ENCODE results near the gene NCDN.

NCDN gene

GRCh38 chr1:35598895-35599294 lies 41.3 kb downstream of the NCDN start:
- no peak overlapping the region for H3K27ac ChIP-seq
- TF ChIP-seq ZFX (IDR thresholded peaks at IDR 0.05) (no peak), CTCF (conservative IDR thresholded peaks at IDR 0.05) (no peak)

- no peak overlapping the region for H3K27ac ChIP-seq
- no peak for TF ChIP-seq ZFX (IDR thresholded peaks at IDR 0.05)
- TF ChIP-seq CTCF (conservative IDR thresholded peaks at IDR 0.05): no peak
Measured at GRCh38 chr1:35599411-35599810, 41.8 kb downstream of the NCDN start.

- TF ChIP-seq ZFX (IDR thresholded peaks at IDR 0.05) (no peak), CTCF (conservative IDR thresholded peaks at IDR 0.05) (no peak)
- H3K27ac ChIP-seq: no peak overlapping the region
Measured at GRCh38 chr1:35600593-35600992, 43.0 kb downstream of the NCDN start.

- TF ChIP-seq ZFX (IDR thresholded peaks at IDR 0.05) (no peak), CTCF (conservative IDR thresholded peaks at IDR 0.05) (no peak)
- no peak overlapping the region for H3K27ac ChIP-seq
Measured at GRCh38 chr1:35603468-35603867, 45.9 kb downstream of the NCDN start.

- TF ChIP-seq CTCF (conservative IDR thresholded peaks at IDR 0.05) (no peak), ZFX (IDR thresholded peaks at IDR 0.05) (no peak)
- H3K27ac ChIP-seq: no peak overlapping the region
Measured at GRCh38 chr1:35603941-35604340, 46.3 kb downstream of the NCDN start.

GRCh38 chr1:35605071-35605866 lies 47.7 kb downstream of the NCDN start:
- no peak overlapping the region for H3K27ac ChIP-seq

GRCh38 chr1:35605867-35606182 lies 48.2 kb downstream of the NCDN start:
- H3K27ac ChIP-seq: no peak overlapping the region
- TF ChIP-seq CTCF (conservative IDR thresholded peaks at IDR 0.05) (no peak), ZFX (IDR thresholded peaks at IDR 0.05) (no peak)

More at GRCh38 chr1:35605071-35605866, 47.7 kb downstream of the NCDN start:
- TF ChIP-seq ZFX (IDR thresholded peaks at IDR 0.05): no peak
- TF ChIP-seq CTCF (conservative IDR thresholded peaks at IDR 0.05): no peak

Data from C4-2B (cell line).